ENCODE results near the gene CYS1.

Gene CYS1

GRCh38 chr2:10047616-10048500 lies 32.4 kb downstream of the CYS1 start:
- no peaks in the 10 kb centered on the region for H3K27me3 ChIP-seq (ENCODE audit: low read length)
- H3K9me3 ChIP-seq (ENCODE audit: insufficient read depth, low read length): no peaks in the 10 kb centered on the region
- no peak overlapping the region for H3K9ac ChIP-seq (ENCODE audit: low read length)
- no peak overlapping the region for H3K4me2 ChIP-seq (ENCODE audit: low read depth, low read length, poor library complexity, severe bottlenecking)
- H3K27ac ChIP-seq (ENCODE audit: low read depth, low read length): no peak overlapping the region
- TF ChIP-seq EZH2phosphoT487 (conservative IDR thresholded peaks at IDR 0.05; ENCODE audit: low read length) (no peak), CTCF (IDR thresholded peaks at IDR 0.05; ENCODE audit: insufficient read depth, low read length, poor library complexity, severe bottlenecking) (no peak)
- no peak overlapping the region for H2AFZ ChIP-seq (ENCODE audit: low read depth, low read length, severe bottlenecking)
- no peaks in the 10 kb centered on the region for H3K79me2 ChIP-seq (ENCODE audit: insufficient read depth, low read length)
- no peaks in the 10 kb centered on the region for H3K9me2 ChIP-seq (replicated peaks; ENCODE audit: insufficient read depth, low read length)
- H3K4me3 ChIP-seq (ENCODE audit: insufficient read depth, low read length, poor library complexity, severe bottlenecking): no peak overlapping the region
- H3F3A ChIP-seq (ENCODE audit: insufficient read depth): no peaks in the 10 kb centered on the region
- H3K36me3 ChIP-seq (ENCODE audit: low read length): no peaks in the 10 kb centered on the region
- H4K20me1 ChIP-seq (ENCODE audit: low read depth, low read length): no peaks in the 10 kb centered on the region

GRCh38 chr2:10046931-10047330 lies 33.3 kb downstream of the CYS1 start:
- H3K27me3 ChIP-seq (ENCODE audit: low read length): no peaks in the 10 kb centered on the region
- H3K79me2 ChIP-seq (ENCODE audit: insufficient read depth, low read length): no peaks in the 10 kb centered on the region
- no peak overlapping the region for H3K27ac ChIP-seq (ENCODE audit: low read depth, low read length)
- no peaks in the 10 kb centered on the region for H3F3A ChIP-seq (ENCODE audit: insufficient read depth)
- no peaks in the 10 kb centered on the region for H3K9me2 ChIP-seq (replicated peaks; ENCODE audit: insufficient read depth, low read length)
- H3K4me3 ChIP-seq (ENCODE audit: insufficient read depth, low read length, poor library complexity, severe bottlenecking): no peak overlapping the region
- H4K20me1 ChIP-seq (ENCODE audit: low read depth, low read length): no peaks in the 10 kb centered on the region
- no peaks in the 10 kb centered on the region for H3K36me3 ChIP-seq (ENCODE audit: low read length)
- no peaks in the 10 kb centered on the region for H3K9me3 ChIP-seq (ENCODE audit: insufficient read depth, low read length)
- no peak overlapping the region for H3K4me2 ChIP-seq (ENCODE audit: low read depth, low read length, poor library complexity, severe bottlenecking)
- H2AFZ ChIP-seq (ENCODE audit: low read depth, low read length, severe bottlenecking): no peak overlapping the region
- no peak for TF ChIP-seq EZH2phosphoT487 (conservative IDR thresholded peaks at IDR 0.05; ENCODE audit: low read length)
- no peak for TF ChIP-seq CTCF (IDR thresholded peaks at IDR 0.05; ENCODE audit: insufficient read depth, low read length, poor library complexity, severe bottlenecking)
- H3K9ac ChIP-seq (ENCODE audit: low read length): no peak overlapping the region

GRCh38 chr2:10045561-10046355 lies 34.5 kb downstream of the CYS1 start:
- H3K4me3 ChIP-seq (ENCODE audit: insufficient read depth, low read length, poor library complexity, severe bottlenecking): no peak overlapping the region
- H3F3A ChIP-seq (ENCODE audit: insufficient read depth): no peaks in the 10 kb centered on the region
- no peak for TF ChIP-seq EZH2phosphoT487 (conservative IDR thresholded peaks at IDR 0.05; ENCODE audit: low read length)
- TF ChIP-seq CTCF (IDR thresholded peaks at IDR 0.05; ENCODE audit: insufficient read depth, low read length, poor library complexity, severe bottlenecking): no peak
- H3K36me3 ChIP-seq (ENCODE audit: low read length): no peaks in the 10 kb centered on the region
- no peaks in the 10 kb centered on the region for H3K79me2 ChIP-seq (ENCODE audit: insufficient read depth, low read length)
- H4K20me1 ChIP-seq (ENCODE audit: low read depth, low read length): no peaks in the 10 kb centered on the region
- H3K27me3 ChIP-seq (ENCODE audit: low read length): no peaks in the 10 kb centered on the region
- no peak overlapping the region for H3K27ac ChIP-seq (ENCODE audit: low read depth, low read length)
- H2AFZ ChIP-seq (ENCODE audit: low read depth, low read length, severe bottlenecking): no peak overlapping the region
- no peak overlapping the region for H3K9ac ChIP-seq (ENCODE audit: low read length)
- no peak overlapping the region for H3K4me2 ChIP-seq (ENCODE audit: low read depth, low read length, poor library complexity, severe bottlenecking)
- H3K9me3 ChIP-seq (ENCODE audit: insufficient read depth, low read length): no peaks in the 10 kb centered on the region
- no peaks in the 10 kb centered on the region for H3K9me2 ChIP-seq (replicated peaks; ENCODE audit: insufficient read depth, low read length)
